ENCODE measurements around the gene TMEM115.

The TMEM115 gene

GRCh38 chr3:50388016-50388719 is 28.8 kb upstream of the TMEM115 start:
- TF ChIP-seq CTCF (IDR thresholded peaks at IDR 0.05), result peak; percentile 37
- no peak for TF ChIP-seq ZFX (IDR thresholded peaks at IDR 0.05; ENCODE audit: borderline replicate concordance)
- no peak overlapping the region for H3K27ac ChIP-seq

- no peak overlapping the region for H3K27ac ChIP-seq
- TF ChIP-seq ZFX (IDR thresholded peaks at IDR 0.05; ENCODE audit: borderline replicate concordance) (no peak), CTCF (IDR thresholded peaks at IDR 0.05) (no peak)
Measured at GRCh38 chr3:50385754-50386153, 26.4 kb upstream of the TMEM115 start.

GRCh38 chr3:50383750-50384149 is 24.4 kb upstream of the TMEM115 start:
- H3K27ac ChIP-seq, result no peak overlapping the region

DNA sequence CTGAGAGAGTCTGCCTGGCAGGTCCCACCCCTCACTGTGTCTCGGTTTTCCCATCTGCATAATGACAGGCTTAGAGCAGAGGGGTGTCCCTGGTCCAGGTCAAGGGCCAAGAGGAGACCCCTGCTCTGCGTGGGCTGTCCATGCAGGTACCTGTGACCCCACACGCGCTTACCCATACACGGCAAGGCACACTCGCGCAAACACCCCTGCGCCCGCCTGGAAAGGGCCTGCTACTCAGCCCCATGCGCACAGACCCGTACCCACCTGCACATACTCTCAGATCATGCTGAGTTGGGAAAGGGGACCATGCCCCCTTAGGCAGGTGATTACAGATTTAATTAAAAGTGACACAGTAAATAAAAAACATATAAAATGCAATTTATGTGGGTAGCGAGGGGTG is 23.4 kb upstream of the TMEM115 start:
- TF ChIP-seq ZFX (IDR thresholded peaks at IDR 0.05; ENCODE audit: borderline replicate concordance), result no peak
- TF ChIP-seq CTCF (IDR thresholded peaks at IDR 0.05), result no peak
- no peak overlapping the region for H3K27ac ChIP-seq

More at GRCh38 chr3:50383750-50384149, 24.4 kb upstream of the TMEM115 start:
- TF ChIP-seq CTCF (IDR thresholded peaks at IDR 0.05) (no peak), ZFX (IDR thresholded peaks at IDR 0.05; ENCODE audit: borderline replicate concordance) (no peak)

DNA sequence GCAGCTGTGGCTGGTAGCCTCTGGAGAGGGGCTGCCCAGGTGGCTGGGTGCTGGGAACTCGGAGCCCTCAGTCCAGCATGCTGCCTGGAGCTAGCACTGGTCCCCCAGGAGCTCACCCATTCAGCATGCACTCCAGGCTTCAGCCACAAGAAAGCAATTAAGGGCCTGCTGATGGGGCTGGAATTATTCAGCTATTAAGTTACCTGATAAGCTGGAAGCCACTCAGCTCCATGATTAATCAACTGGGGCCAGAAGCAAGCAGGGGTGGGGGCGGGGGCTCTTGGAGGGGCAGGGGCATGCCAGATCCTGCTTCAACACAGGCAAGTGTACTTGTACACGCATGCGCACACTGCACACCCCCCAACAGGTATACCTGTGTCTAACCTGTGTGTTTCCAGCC is 22.1 kb upstream of the TMEM115 start:
- no peak overlapping the region for H3K27ac ChIP-seq
- TF ChIP-seq ZFX (IDR thresholded peaks at IDR 0.05; ENCODE audit: borderline replicate concordance) (no peak), CTCF (IDR thresholded peaks at IDR 0.05) (no peak)

DNA sequence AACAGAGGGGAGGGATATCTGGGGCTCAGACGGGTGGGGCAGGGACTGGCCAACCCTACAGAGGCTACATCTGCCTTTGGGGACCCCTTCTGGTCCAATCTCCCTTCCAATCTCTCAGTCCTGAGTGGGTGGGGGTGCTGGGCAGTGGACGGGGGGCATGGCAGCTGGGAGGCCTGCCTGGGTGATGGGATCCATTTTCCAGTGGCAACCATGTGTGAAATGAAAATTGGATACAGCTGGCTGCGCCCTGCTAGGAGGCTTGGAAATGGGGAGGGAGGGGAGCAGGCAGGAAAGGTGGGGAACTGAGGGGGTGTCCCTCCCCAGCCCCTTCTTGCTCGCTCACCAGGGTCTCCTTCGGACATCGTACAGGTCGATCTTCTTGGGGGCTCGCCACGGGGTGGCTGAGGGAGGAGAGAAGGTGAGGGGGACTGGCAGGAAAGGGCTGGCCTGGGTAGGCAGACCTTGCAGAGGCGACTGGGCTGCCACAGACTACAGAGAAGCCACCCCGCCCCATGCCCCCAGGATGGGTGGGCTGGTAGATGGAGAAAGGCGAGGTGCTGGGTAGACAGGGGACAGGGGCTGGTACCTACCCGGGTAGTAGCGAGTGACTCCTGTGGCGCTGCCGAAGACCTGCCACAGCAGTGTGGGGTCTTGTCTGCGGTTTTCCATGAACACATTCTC is 21.2 kb upstream of the TMEM115 start:
- TF ChIP-seq CTCF (IDR thresholded peaks at IDR 0.05) (no peak), ZFX (IDR thresholded peaks at IDR 0.05; ENCODE audit: borderline replicate concordance) (no peak)
- no peak overlapping the region for H3K27ac ChIP-seq

GRCh38 chr3:50378757-50379156 is 19.4 kb upstream of the TMEM115 start:
- TF ChIP-seq ZFX (IDR thresholded peaks at IDR 0.05; ENCODE audit: borderline replicate concordance), result no peak
- TF ChIP-seq CTCF (IDR thresholded peaks at IDR 0.05), result no peak
- no peak overlapping the region for H3K27ac ChIP-seq

Measured in 22Rv1 (cell line).